WTC11 (cell line): ENCODE measurements around the gene TNPO1.

Experiments
- AFF4 ChIP-seq: sonication (generic); formaldehyde crosslinking; IDR thresholded peaks from 2 replicates; pipeline ENCODE4 v1.8.1; 2023; ENCODE audit warnings: mild to moderate bottlenecking, missing genetic modification reagents, borderline replicate concordance
- ATF1 ChIP-seq: sonication (generic); formaldehyde crosslinking; IDR thresholded peaks from 2 replicates; pipeline ENCODE4 v1.8.1; 2023; ENCODE audit warnings: mild to moderate bottlenecking, moderate library complexity, missing genetic modification reagents
- CTCF ChIP-seq: fragments of 200-600 bp; IDR thresholded peaks from 2 replicates; pipeline ENCODE4 v1.8.0; 2022; ENCODE audit warnings: antibody characterized with exemption
- ELF4 ChIP-seq: sonication (generic); formaldehyde crosslinking; IDR thresholded peaks from 2 replicates; pipeline ENCODE4 v1.8.1; 2022; ENCODE audit warnings: low read depth, mild to moderate bottlenecking, moderate library complexity, missing genetic modification reagents
- ESRRA ChIP-seq: sonication (generic); formaldehyde crosslinking; IDR thresholded peaks from 2 replicates; pipeline ENCODE4 v1.8.1; 2022; ENCODE audit warnings: mild to moderate bottlenecking, missing genetic modification reagents, borderline replicate concordance
- GRHL2 ChIP-seq: fragments of 250-450 bp; sonication (Bioruptor Pico); IDR thresholded peaks from 2 replicates; pipeline ENCODE4 v1.8.0; 2022; ENCODE audit warnings: mild to moderate bottlenecking, moderate library complexity; ENCODE audit not compliant: insufficient replicate concordance, severe bottlenecking
- SMAD4 ChIP-seq: sonication (generic); formaldehyde crosslinking; IDR thresholded peaks from 2 replicates; pipeline ENCODE4 v1.8.0; 2022; ENCODE audit warnings: mild to moderate bottlenecking, missing genetic modification reagents
- SP1 ChIP-seq: sonication (generic); formaldehyde crosslinking; conservative IDR thresholded peaks from 2 replicates; pipeline ENCODE4 v1.8.1; 2022; ENCODE audit warnings: missing genetic modification reagents
- ZBTB43 ChIP-seq: sonication (generic); formaldehyde crosslinking; IDR thresholded peaks from 2 replicates; pipeline ENCODE4 v1.8.1; 2023; ENCODE audit warnings: mild to moderate bottlenecking, missing genetic modification reagents

- TF ChIP-seq SP1 (CRISPR knock-in tag), result no peak
- TF ChIP-seq CTCF, result no peak
- TF ChIP-seq AFF4 (CRISPR knock-in tag), result no peak
- TF ChIP-seq ELF4 (CRISPR knock-in tag), result no peak
- TF ChIP-seq GRHL2 (CRISPR knock-in tag), result no peak
- TF ChIP-seq ATF1 (CRISPR knock-in tag), result no peak
- TF ChIP-seq ESRRA (CRISPR knock-in tag), result no peak
- TF ChIP-seq SMAD4, result no peak
- TF ChIP-seq ZBTB43 (CRISPR knock-in tag), result no peak
Observed at GRCh38 chr5:72888595-72888994, 72.1 kb downstream of the TNPO1 start.
